BE2C (cell line): ENCODE measurements around the gene PLA2G6.
A peak's percentile ranks its signal among the peaks of the same experiment; 100 is the strongest.
"Not testable (repeated sequence)": the region's sequence is repeated elsewhere in the genome, so short reads cannot be mapped to it uniquely, and the experiment has no call there.

Experiments
- DNase-seq: peaks from one replicate; pipeline ENCODE4 v3.0.0-alpha.2; 2020
- H3K27me3 ChIP-seq: fragments of 250-450 bp; sonication (Bioruptor Pico); 2 replicates; pipeline ENCODE4 v1.5.1; 2020; ENCODE audit warnings: mild to moderate bottlenecking
- H3K36me3 ChIP-seq: fragments of 250-450 bp; sonication (Bioruptor Pico); 2 replicates; pipeline ENCODE4 v1.5.1; 2020; ENCODE audit warnings: mild to moderate bottlenecking
- H3K4me1 ChIP-seq: fragments of 250-450 bp; sonication (Bioruptor Pico); 2 replicates; pipeline ENCODE4 v1.5.1; 2020
- H3K4me3 ChIP-seq: 2 replicates; pipeline ENCODE4 v1.5.1; 2011; ENCODE audit warnings: low read depth, low read length
- H3K9me3 ChIP-seq: fragments of 250-450 bp; sonication (Bioruptor Pico); 2 replicates; pipeline ENCODE4 v1.5.1; 2020
- TF ChIP-seq, protein P1 (sequence below): IDR thresholded peaks from 2 replicates; pipeline ENCODE4 v1.5.1; 2012; ENCODE audit warnings: mild to moderate bottlenecking, low read depth, low read length

Gene PLA2G6

DNA sequence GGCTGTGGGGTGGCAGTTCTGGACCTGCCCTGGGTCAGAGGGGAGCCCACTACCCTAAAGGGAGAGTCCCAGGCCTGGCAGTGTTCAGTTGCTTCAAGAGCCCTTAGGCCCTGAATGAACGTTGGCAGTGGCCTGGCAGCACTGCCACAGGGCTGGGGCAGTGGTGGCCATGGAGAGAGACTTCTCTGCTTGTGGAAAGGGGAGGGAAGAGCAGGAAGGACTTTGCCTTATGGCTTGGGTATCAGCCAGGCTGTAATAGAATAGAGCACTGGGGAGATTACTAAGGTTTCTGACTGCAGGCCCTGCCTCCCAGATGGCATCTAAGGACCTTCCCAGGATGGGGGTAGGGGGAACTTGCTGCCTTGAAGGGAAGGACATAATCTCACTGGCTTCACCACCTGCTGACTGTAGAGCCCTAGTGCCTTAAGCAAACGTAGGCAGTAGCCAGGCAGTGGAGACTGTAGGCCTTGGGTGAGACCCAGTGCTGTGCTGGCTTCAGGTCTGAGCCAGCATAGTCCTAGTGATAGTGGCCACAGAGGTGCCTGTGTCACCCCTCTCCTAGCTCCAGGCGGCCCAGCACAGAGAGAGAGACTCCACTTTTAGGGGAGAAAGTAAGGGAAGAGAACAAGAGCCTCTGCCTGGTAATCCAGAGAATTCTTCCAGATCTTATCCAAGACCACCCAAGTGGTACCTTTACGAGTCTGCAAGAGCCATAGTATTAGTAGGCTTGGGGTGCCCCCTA lies 27.6 kb downstream of the PLA2G6 start:
- Histone ChIP-seq H3K9me3 (no peaks in the 10 kb centered on the region), H3K4me3 (no peak overlapping the region)
- no peak for DNase-seq

GRCh38 chr22:38151126-38151500 lies 30.5 kb downstream of the PLA2G6 start:
- DNase-seq: no peak
- TF ChIP-seq, protein P1, sequence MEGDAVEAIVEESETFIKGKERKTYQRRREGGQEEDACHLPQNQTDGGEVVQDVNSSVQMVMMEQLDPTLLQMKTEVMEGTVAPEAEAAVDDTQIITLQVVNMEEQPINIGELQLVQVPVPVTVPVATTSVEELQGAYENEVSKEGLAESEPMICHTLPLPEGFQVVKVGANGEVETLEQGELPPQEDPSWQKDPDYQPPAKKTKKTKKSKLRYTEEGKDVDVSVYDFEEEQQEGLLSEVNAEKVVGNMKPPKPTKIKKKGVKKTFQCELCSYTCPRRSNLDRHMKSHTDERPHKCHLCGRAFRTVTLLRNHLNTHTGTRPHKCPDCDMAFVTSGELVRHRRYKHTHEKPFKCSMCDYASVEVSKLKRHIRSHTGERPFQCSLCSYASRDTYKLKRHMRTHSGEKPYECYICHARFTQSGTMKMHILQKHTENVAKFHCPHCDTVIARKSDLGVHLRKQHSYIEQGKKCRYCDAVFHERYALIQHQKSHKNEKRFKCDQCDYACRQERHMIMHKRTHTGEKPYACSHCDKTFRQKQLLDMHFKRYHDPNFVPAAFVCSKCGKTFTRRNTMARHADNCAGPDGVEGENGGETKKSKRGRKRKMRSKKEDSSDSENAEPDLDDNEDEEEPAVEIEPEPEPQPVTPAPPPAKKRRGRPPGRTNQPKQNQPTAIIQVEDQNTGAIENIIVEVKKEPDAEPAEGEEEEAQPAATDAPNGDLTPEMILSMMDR: no peak

More for the DNA sequence above, 27.6 kb downstream of the PLA2G6 start:
- Histone ChIP-seq H3K27me3 (no peaks in the 10 kb centered on the region), H3K4me1 (no peaks in the 10 kb centered on the region), H3K36me3 (no peaks in the 10 kb centered on the region)
- TF ChIP-seq, protein P1: no peak; the same call in 1 of the 2 replicates

GRCh38 chr22:38148245-38148644 lies 33.4 kb downstream of the PLA2G6 start:
- Histone ChIP-seq H3K36me3 (no peaks in the 10 kb centered on the region), H3K27me3 (no peaks in the 10 kb centered on the region), H3K4me3 (no peak overlapping the region), H3K9me3 (no peaks in the 10 kb centered on the region), H3K4me1 (peaks cover 7% of the 10 kb centered on the region)
- TF ChIP-seq, protein P1: no peak
- DNase-seq: no peak

More at GRCh38 chr22:38151126-38151500, 30.5 kb downstream of the PLA2G6 start:
- peaks cover 7% of the 10 kb centered on the region; the same call in 1 of the 2 replicates for H3K4me1 ChIP-seq
- H3K27me3 ChIP-seq: no peaks in the 10 kb centered on the region
- no peaks in the 10 kb centered on the region for H3K9me3 ChIP-seq
- no peaks in the 10 kb centered on the region for H3K36me3 ChIP-seq
- no peak overlapping the region for H3K4me3 ChIP-seq

DNA sequence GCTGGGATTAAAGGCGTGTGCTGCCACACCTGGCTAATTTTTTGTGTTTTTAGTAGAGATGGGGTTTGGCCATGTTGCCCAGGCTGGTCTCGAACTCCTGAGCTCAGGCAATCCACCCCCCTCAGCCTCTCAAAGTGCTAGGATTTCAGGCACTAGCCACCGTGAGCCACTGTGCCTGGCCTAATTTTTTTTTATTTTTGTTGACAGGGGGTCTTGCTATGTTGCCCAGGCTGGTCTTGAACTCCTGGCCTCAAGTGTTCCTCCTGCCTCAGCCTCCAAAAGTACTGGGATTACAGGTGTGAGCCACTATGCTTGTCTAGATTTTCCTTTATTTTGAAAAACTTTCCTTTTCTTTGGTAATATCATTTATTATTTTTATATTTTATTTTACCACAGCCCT lies 35.5 kb downstream of the PLA2G6 start:
- DNase-seq, H3K27me3 ChIP-seq, H3K36me3 ChIP-seq: not testable (repeated sequence)

DNA sequence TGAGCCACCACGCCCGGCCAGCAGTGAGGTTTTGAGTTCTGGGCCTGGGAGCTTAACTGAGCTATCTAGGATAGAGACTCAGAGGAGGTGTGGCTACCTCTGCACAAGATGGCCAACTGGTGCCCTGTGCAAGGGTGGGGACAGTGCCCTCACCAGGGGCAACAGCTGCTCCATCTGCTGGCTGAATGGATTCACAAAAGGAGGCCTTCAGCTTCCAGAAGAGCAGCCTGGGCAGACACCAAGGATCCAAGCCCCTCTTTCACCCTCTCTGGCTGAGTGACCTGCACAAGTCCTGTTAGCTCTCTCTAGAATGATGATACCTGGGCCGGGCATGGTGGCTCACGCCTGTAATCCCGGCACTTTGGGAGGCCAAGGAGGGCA lies 37.6 kb downstream of the PLA2G6 start:
- no peak overlapping the region for H3K4me3 ChIP-seq

More for the DNA sequence above, 35.5 kb downstream of the PLA2G6 start:
- not testable (repeated sequence) for H3K9me3 ChIP-seq, H3K4me3 ChIP-seq
- H3K4me1 ChIP-seq: peaks cover 11% of the 10 kb centered on the region

DNA sequence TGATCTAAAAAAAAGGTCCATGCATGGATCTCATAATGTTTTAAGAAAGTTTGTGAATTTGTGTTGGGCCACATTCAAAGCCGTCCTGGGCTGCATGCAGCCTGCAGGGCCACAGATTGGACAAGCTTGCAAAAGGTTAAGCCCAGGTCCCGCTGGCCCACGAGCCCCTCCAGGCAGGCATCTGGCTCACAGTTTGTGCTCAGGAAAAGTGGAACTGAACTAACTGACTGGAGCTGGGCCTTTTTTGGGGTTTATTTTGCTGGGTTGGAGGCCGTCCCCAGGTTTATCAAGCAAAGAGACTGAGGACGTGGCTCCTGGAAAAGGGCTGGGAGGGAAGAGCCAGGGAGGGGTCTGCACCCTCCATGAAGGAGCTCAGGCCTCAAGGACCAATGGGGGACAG lies 39.0 kb downstream of the PLA2G6 start:
- peaks cover 3% of the 10 kb centered on the region for H3K4me1 ChIP-seq
- no peak overlapping the region for H3K4me3 ChIP-seq
- no peak for DNase-seq
- no peaks in the 10 kb centered on the region for H3K9me3 ChIP-seq
- H3K27me3 ChIP-seq: no peaks in the 10 kb centered on the region
- H3K36me3 ChIP-seq: no peaks in the 10 kb centered on the region
- TF ChIP-seq, protein P1: no peak

More for the DNA sequence above, 37.6 kb downstream of the PLA2G6 start:
- Histone ChIP-seq H3K27me3 (no peaks in the 10 kb centered on the region), H3K36me3 (no peaks in the 10 kb centered on the region), H3K4me1 (peaks cover 11% of the 10 kb centered on the region), H3K9me3 (no peaks in the 10 kb centered on the region)
- TF ChIP-seq, protein P1: peak; percentile 30
- no peak for DNase-seq
